Measurements from ENCODE around the gene CSNK2A1. TPM values are rescaled to one million over a fixed set of nuclear protein-coding genes. Genes with fewer than 3 reads are reported as not detected.
"Not testable (repeated sequence)": the region's sequence is repeated elsewhere in the genome, so short reads cannot be mapped to it uniquely, and the experiment has no call there.

CSNK2A1 gene
- total RNA-seq, 1 experiment from 2014 or later: 205 TPM

DNA sequence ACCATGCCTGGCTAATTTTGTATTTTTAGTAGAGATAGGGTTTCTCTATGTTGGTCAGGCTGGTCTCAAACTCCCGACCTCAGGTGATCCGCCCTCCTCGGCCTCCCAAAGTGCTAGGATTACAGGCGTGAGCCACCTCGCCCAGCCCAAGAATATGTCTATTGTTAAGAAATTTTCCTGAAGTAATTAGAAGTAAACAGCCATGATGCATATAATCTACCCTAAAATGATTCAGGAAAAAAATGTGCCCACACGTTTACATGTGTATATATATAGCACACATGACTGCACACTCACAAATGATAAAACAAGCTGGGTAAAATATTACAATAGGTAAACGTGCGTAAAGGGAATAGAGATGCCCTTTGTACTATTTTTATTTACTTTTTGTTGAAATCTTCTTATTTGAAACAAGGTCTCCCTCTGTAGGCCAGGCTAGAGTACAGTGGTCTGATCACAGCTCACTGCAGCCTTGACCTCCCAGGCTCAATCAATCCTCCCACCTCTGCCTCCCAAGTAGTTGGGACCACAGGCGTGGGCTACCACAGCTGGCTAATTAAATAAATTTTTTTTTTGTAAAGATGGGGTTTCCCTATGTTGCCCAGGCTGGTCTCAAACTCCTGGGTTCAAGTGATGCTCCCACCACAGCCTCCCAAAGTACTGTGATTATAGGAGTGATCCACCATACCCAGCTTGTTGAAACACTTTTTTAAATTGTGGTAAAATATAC is 33.1 kb downstream of the CSNK2A1 start:
- H3K4me3 ChIP-seq (ENCODE audit: low read depth, low read length); H3K27me3 ChIP-seq (replicated peaks; ENCODE audit: control insufficient read depth, insufficient read depth, low read length); intact Hi-C loops (cut with micrococcal nuclease; ENCODE audit: unreplicated experiment); H3K4me3 Mint-ChIP-seq (ENCODE audit: unreplicated experiment); BruUV-seq (replicated peaks); H3K36me3 ChIP-seq (ENCODE audit: control insufficient read depth, insufficient read depth, low read length); H3K9me3 ChIP-seq; H3K4me1 Mint-ChIP-seq (ENCODE audit: low read depth, unreplicated experiment); H3K9me3 Mint-ChIP-seq (ENCODE audit: unreplicated experiment); H3K27me3 Mint-ChIP-seq (ENCODE audit: insufficient read depth, unreplicated experiment); H3K27ac Mint-ChIP-seq (ENCODE audit: unreplicated experiment): not testable (repeated sequence)
- ChIA-PET POLR2A (interaction anchor here (0.8 kb wide), 1 partner anchor 163 kb away, joined by 3 read pairs; the partner anchor contains the start of gene NRSN2), CTCF (interaction anchor here (0.7 to 1.4 kb wide), 4 partner anchors 11 to 135 kb away, joined by 3 to 7 read pairs (median 4); no protein-coding TSS in a partner anchor)
- peaks cover 20% of the 10 kb centered on the region for H3K4me1 ChIP-seq
- TF ChIP-seq, protein P1, sequence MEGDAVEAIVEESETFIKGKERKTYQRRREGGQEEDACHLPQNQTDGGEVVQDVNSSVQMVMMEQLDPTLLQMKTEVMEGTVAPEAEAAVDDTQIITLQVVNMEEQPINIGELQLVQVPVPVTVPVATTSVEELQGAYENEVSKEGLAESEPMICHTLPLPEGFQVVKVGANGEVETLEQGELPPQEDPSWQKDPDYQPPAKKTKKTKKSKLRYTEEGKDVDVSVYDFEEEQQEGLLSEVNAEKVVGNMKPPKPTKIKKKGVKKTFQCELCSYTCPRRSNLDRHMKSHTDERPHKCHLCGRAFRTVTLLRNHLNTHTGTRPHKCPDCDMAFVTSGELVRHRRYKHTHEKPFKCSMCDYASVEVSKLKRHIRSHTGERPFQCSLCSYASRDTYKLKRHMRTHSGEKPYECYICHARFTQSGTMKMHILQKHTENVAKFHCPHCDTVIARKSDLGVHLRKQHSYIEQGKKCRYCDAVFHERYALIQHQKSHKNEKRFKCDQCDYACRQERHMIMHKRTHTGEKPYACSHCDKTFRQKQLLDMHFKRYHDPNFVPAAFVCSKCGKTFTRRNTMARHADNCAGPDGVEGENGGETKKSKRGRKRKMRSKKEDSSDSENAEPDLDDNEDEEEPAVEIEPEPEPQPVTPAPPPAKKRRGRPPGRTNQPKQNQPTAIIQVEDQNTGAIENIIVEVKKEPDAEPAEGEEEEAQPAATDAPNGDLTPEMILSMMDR (IDR thresholded peaks at IDR 0.05; ENCODE audit: insufficient read depth in 1 of 2, low read depth in 1 of 2, low read length in 1 of 2, severe bottlenecking in 1 of 2, unreplicated experiment in 1 of 2): peak in 1 of 2 experiments; percentile 42
- H3K36me3 Mint-ChIP-seq (ENCODE audit: insufficient read depth, unreplicated experiment): peaks cover 53% of the 10 kb centered on the region
- DNase-seq: peak in 1 of 2 experiments; percentile 31

DNA sequence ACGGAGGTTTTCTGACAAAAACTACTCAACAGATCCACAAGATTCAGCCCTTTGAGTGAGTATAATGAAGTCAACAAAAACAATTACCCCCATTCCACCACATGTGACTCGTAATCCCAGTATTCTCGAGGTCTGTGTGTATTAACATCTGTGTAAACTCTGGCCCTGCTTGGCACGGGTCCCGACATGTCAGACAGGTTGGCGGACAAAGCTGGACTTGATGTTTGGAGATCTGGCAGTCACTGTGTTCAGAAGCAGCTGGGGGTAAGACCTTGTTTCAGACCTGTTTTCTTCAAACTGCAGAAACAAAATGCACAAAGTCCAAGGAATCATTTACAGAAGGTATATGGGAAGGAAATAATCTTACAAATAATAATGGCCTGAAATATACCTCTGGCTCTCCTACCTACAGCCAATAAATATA is 35.2 kb downstream of the CSNK2A1 start:
- H3K27me3 ChIP-seq (replicated peaks; ENCODE audit: control insufficient read depth, insufficient read depth, low read length); POLR2A ChIA-PET; H3K4me3 Mint-ChIP-seq (ENCODE audit: unreplicated experiment); H3K36me3 ChIP-seq (ENCODE audit: control insufficient read depth, insufficient read depth, low read length); DNase-seq; H3K9me3 Mint-ChIP-seq (ENCODE audit: unreplicated experiment); H3K4me1 Mint-ChIP-seq (ENCODE audit: low read depth, unreplicated experiment); H3K27me3 Mint-ChIP-seq (ENCODE audit: insufficient read depth, unreplicated experiment); BruUV-seq (replicated peaks); H3K4me3 ChIP-seq (ENCODE audit: low read depth, low read length); intact Hi-C loops (cut with micrococcal nuclease; ENCODE audit: unreplicated experiment); H3K9me3 ChIP-seq: not testable (repeated sequence)
- Mint-ChIP-seq H3K36me3 (ENCODE audit: insufficient read depth, unreplicated experiment) (peaks cover 53% of the 10 kb centered on the region), H3K27ac (ENCODE audit: unreplicated experiment) (peak overlapping the region; percentile 42)
- CTCF ChIA-PET: interaction anchor here (0.7 kb wide), 1 partner anchor 101 kb away, joined by 3 read pairs; no protein-coding TSS in a partner anchor
- H3K4me1 ChIP-seq: peaks cover 20% of the 10 kb centered on the region

DNA sequence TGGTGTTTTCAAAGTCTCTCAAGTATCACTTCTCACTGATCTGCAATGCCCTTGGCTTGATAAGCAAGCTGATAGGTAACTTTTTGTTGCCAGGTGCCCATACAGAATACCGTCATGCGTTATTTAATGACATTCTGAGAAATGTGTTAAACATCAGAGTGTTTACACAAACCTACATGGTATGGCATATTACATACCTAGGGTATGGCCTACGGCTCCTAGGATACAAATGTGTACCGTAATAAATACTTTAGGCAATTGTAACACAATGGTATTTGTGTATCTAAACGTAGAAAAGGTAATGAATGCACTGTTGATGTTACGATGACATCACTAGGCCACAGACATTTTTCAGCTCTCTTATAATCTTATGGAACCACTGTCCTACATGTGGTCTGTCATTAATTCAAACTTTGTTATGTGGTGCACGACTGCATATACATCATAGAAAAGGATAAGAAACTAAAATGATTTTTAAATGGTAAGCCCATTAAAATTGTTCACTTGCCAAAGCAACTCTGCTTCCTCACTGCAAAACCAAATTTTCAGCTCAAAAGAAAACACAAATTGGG is 35.7 kb downstream of the CSNK2A1 start:
- TF ChIP-seq, protein P1 (IDR thresholded peaks at IDR 0.05; ENCODE audit: insufficient read depth in 1 of 2, low read depth in 1 of 2, low read length in 1 of 2, severe bottlenecking in 1 of 2, unreplicated experiment in 1 of 2): no peak
- POLR2A ChIA-PET: no interaction called here
- CTCF ChIA-PET: no interaction called here
- no peaks in the 10 kb centered on the region for H3K27me3 Mint-ChIP-seq (ENCODE audit: insufficient read depth, unreplicated experiment)
- BruUV-seq (replicated peaks): no TSS peak
- Histone ChIP-seq H3K4me3 (ENCODE audit: low read depth, low read length) (no peak overlapping the region), H3K9me3 (no peaks in the 10 kb centered on the region), H3K4me1 (peaks cover 20% of the 10 kb centered on the region), H3K36me3 (ENCODE audit: control insufficient read depth, insufficient read depth, low read length) (peaks cover 5% of the 10 kb centered on the region), H3K27me3 (replicated peaks; ENCODE audit: control insufficient read depth, insufficient read depth, low read length) (no peaks in the 10 kb centered on the region)
- H3K4me1 Mint-ChIP-seq (ENCODE audit: low read depth, unreplicated experiment): peaks cover 10% of the 10 kb centered on the region
- intact Hi-C loops (cut with micrococcal nuclease; ENCODE audit: unreplicated experiment): no loop called here
- DNase-seq: no peak
- no peak overlapping the region for H3K4me3 Mint-ChIP-seq (ENCODE audit: unreplicated experiment)
- peak overlapping the region; percentile 42 for H3K27ac Mint-ChIP-seq (ENCODE audit: unreplicated experiment)
- H3K36me3 Mint-ChIP-seq (ENCODE audit: insufficient read depth, unreplicated experiment): peaks cover 59% of the 10 kb centered on the region
- no peaks in the 10 kb centered on the region for H3K9me3 Mint-ChIP-seq (ENCODE audit: unreplicated experiment)
